Central memory CD8-positive, alpha-beta T cell (primary cell): Measurements from ENCODE around the gene VIL1.

Experiments used
- ATAC-seq: fragments of 150-1000 bp; cut with Tn5 transposase; replicated peaks from 2 replicates; pipeline ENCODE4 v1.10.0; 2022; ENCODE audit warnings: mild to moderate bottlenecking, moderate FRiP score, moderate number of reproducible peaks; ENCODE audit not compliant: poor library complexity, severe bottlenecking; ENCODE audit errors: extremely low read depth
- DNase-seq, 2 donors: peaks; one replicate each; pipeline ENCODE4 v3.0.0; 2021; ENCODE audit warnings: low spot score in 2 of 2
- H3K27ac Mint-ChIP-seq: one replicate; pipeline ENCODE4 v1.8.0; 2022; ENCODE audit warnings: low read depth, mild to moderate bottlenecking, moderate library complexity, mixed read lengths
- H3K27me3 Mint-ChIP-seq: one replicate; pipeline ENCODE4 v1.8.0; 2022; ENCODE audit warnings: mixed read lengths
- H3K36me3 Mint-ChIP-seq: one replicate; pipeline ENCODE4 v1.8.0; 2022; ENCODE audit warnings: mild to moderate bottlenecking, moderate library complexity, mixed read lengths; ENCODE audit not compliant: insufficient read depth
- H3K4me1 Mint-ChIP-seq: one replicate; pipeline ENCODE4 v1.8.0; 2022; ENCODE audit warnings: mixed read lengths
- H3K4me3 Mint-ChIP-seq: one replicate; pipeline ENCODE4 v1.8.0; 2022; ENCODE audit warnings: mild to moderate bottlenecking, moderate library complexity, mixed read lengths
- H3K9me3 Mint-ChIP-seq: one replicate; pipeline ENCODE4 v1.8.0; 2022; ENCODE audit warnings: mixed read lengths

Gene VIL1

DNA sequence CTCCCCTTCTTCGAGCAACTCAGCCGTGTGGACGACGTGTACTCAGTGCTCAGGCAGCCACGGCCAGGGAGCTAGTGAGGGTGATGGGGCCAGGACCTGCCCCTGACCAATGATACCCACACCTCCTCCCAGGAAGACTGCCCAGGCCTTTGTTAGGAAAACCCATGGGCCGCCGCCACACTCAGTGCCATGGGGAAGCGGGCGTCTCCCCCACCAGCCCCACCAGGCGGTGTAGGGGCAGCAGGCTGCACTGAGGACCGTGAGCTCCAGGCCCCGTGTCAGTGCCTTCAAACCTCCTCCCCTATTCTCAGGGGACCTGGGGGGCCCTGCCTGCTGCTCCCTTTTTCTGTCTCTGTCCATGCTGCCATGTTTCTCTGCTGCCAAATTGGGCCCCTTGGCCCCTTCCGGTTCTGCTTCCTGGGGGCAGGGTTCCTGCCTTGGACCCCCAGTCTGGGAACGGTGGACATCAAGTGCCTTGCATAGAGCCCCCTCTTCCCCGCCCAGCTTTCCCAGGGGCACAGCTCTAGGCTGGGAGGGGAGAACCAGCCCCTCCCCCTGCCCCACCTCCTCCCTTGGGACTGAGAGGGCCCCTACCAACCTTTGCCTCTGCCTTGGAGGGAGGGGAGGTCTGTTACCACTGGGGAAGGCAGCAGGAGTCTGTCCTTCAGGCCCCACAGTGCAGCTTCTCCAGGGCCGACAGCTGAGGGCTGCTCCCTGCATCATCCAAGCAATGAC, 14.4 kb upstream of the VIL1 start:
- H3K36me3 Mint-ChIP-seq = peaks cover 43% of the 10 kb centered on the region
- H3K4me3 Mint-ChIP-seq = peak overlapping the region; percentile 81
- ATAC-seq (no peak), DNase-seq (no peak)
- no peaks in the 10 kb centered on the region for H3K9me3 Mint-ChIP-seq
- peak overlapping the region; percentile 82 for H3K27ac Mint-ChIP-seq
- peaks cover 66% of the 10 kb centered on the region for H3K4me1 Mint-ChIP-seq
- no peaks in the 10 kb centered on the region for H3K27me3 Mint-ChIP-seq

DNA sequence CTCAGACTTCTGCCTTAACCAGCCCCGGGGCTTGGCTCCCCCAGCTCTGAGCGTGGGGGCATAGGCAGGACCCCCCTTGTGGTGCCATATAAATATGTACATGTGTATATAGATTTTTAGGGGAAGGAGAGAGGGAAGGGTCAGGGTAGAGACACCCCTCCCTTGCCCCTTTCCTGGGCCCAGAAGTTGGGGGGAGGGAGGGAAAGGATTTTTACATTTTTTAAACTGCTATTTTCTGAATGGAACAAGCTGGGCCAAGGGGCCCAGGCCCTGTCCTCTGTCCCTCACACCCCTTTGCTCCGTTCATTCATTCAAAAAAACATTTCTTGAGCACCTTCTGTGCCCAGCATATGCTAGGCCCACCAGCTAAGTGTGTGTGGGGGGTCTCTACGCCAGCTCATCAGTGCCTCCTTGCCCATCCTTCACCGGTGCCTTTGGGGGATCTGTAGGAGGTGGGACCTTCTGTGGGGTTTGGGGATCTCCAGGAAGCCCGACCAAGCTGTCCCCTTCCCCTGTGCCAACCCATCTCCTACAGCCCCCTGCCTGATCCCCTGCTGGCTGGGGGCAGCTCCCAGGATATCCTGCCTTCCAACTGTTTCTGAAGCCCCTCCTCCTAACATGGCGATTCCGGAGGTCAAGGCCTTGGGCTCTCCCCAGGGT, 13.7 kb upstream of the VIL1 start:
- DNase-seq = no peak
- Mint-ChIP-seq H3K36me3 (peaks cover 39% of the 10 kb centered on the region), H3K4me3 (peak overlapping the region; percentile 81), H3K9me3 (no peaks in the 10 kb centered on the region), H3K4me1 (peaks cover 66% of the 10 kb centered on the region), H3K27ac (peak overlapping the region; percentile 82), H3K27me3 (no peaks in the 10 kb centered on the region)
- no peak for ATAC-seq

DNA sequence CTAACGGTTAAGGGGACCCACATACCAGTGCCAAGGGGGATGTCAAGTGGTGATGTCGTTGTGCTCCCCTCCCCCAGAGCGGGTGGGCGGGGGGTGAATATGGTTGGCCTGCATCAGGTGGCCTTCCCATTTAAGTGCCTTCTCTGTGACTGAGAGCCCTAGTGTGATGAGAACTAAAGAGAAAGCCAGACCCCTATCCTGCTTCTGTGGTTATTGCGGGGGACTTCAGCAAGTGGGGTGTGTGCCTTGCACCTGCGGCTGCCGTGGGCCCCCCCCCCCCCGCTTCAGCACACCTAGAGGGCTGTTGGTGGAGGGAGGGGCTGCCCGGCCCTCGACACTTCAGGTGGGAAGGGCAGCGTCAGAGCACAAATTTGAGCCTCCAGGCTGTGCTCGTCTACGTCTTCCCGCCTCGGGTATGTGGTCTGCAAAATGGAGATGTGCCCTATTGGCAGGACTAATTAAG, 13.1 kb upstream of the VIL1 start:
- H3K27ac Mint-ChIP-seq = peak overlapping the region; percentile 82

DNA sequence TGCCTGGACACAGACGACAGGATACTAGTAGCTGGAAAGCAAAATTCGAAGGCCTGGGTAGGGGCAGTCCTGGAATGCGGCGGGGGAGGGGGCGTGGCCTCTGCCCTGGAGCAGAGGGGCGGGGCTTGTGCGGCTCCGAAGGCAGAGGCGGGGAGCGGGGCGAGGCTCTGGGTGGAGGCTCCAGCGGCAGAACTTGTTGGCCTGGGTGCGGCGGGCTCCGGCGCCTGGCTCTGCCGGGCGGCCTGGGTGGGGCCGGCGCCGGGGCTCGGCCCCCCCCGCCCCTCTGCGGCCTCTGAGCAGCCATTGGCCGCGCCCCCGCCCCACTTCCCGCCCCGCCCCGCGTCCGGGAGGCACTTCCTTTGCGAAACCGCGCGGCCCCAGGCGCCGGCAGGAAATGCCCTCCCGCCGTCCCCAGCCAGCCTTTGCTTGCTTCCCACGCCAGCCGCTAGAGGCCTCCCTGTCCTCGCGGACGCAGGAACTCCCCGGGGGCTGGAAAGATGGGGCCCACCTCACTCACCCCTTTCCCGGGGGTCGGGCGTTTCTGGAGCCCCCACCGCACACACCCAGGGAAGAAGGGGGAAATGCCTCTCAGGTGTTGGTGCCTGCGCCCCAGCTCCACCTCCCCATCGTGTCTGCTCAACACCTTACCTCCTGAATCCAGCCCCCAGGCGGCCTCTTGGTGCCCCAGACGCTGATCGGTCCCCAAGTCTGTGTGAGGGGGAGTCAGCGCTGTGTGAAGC, 12.5 kb upstream of the VIL1 start:
- H3K4me1 Mint-ChIP-seq = peaks cover 64% of the 10 kb centered on the region
- peak overlapping the region; percentile 81 for H3K4me3 Mint-ChIP-seq
- H3K9me3 Mint-ChIP-seq = no peaks in the 10 kb centered on the region
- peak; percentile 75 for ATAC-seq
- peaks cover 38% of the 10 kb centered on the region for H3K36me3 Mint-ChIP-seq
- no peaks in the 10 kb centered on the region for H3K27me3 Mint-ChIP-seq
- peak; percentile 81 to 84 for DNase-seq
- peak overlapping the region; percentile 82 for H3K27ac Mint-ChIP-seq

More for the DNA sequence above, 13.1 kb upstream of the VIL1 start:
- H3K36me3 Mint-ChIP-seq = peaks cover 38% of the 10 kb centered on the region
- H3K4me1 Mint-ChIP-seq = peaks cover 66% of the 10 kb centered on the region
- H3K4me3 Mint-ChIP-seq = peak overlapping the region; percentile 81
- H3K9me3 Mint-ChIP-seq = no peaks in the 10 kb centered on the region
- no peaks in the 10 kb centered on the region for H3K27me3 Mint-ChIP-seq
- ATAC-seq = peak; percentile 8
- no peak for DNase-seq

DNA sequence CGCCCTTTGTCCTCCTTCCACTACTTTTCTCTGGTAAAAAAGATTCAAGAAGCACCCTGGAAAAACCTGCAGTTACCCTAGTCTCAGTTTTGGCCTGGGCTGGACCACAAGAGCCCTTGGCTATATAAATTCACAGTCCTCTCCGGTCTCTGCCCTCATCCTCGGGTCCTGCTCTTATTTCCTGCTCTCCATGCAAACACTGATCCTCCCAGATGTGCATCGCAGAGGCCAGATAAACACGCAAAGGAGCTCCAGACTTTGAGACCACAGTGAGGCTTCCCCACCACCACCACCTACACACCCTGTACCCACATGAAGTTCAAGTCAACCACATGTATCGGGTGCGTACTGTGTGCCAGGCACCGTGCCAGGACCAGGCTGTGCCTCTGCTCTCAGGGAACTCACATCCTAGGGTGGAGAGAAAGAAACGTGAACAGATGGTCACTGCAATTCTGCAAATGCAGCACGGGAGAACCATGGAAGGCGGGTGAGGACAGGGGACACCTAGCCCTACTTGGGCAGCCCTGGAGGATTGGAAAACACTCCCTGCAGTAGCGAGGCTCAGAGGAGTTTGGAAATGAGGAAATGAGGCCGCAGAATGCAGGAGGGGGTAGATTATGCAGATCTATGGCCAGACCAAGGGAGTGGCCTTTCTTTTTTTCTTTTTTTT, 11.8 kb upstream of the VIL1 start:
- peak overlapping the region; percentile 81 for H3K4me3 Mint-ChIP-seq
- ATAC-seq (peak; percentile 48), DNase-seq (peak; percentile 56 to 67)
- no peaks in the 10 kb centered on the region for H3K9me3 Mint-ChIP-seq
- peak overlapping the region; percentile 82 for H3K27ac Mint-ChIP-seq
- H3K36me3 Mint-ChIP-seq = peaks cover 35% of the 10 kb centered on the region
- no peaks in the 10 kb centered on the region for H3K27me3 Mint-ChIP-seq
- H3K4me1 Mint-ChIP-seq = peaks cover 56% of the 10 kb centered on the region

DNA sequence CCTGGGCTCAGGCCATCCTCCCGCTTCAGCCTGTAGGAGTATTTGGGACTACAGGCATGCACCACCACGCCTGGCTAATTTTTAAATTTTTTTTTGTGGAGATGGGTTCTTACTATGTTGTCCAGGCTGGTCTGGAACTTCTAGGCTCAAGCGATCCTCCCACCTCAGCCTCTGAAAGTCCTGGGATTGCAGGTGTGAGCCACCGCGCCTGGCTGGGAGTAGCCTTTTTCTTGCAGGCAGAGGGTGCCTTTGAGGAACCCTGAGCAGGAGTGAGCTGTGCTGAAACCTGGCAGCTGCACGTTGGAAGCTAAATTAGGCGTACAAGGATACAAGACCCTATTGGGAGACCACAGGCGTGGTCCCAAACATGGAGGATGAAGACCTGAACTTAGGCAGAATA, 11.2 kb upstream of the VIL1 start:
- Mint-ChIP-seq H3K27ac (peak overlapping the region; percentile 82), H3K9me3 (no peaks in the 10 kb centered on the region), H3K27me3 (no peaks in the 10 kb centered on the region), H3K4me1 (peaks cover 55% of the 10 kb centered on the region), H3K4me3 (peak overlapping the region; percentile 81), H3K36me3 (peaks cover 30% of the 10 kb centered on the region)
- no peak for DNase-seq
- no peak for ATAC-seq

DNA sequence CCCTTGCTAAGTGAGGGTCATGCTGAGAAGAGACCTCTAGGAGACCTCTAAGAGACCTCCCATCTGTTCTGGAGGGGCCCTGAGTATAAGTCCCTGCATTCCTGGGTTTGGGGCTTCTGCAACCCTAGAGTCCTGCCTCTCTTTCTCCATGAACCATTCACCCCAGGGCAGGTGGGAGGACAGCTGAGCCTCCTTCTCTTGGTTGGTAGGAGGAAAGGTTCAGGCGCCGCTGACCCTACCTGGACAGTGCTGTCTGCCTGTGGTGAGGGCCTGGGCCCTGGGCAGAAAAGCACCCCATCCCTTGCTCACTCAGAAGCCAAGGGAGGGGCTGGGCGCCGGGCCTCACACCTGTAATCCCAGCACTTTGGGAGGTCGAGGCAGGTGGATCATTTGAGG, 604 bp upstream of the VIL1 start:
- Mint-ChIP-seq H3K27ac (no peak overlapping the region), H3K36me3 (peaks cover 2% of the 10 kb centered on the region), H3K4me1 (no peaks in the 10 kb centered on the region), H3K4me3 (no peak overlapping the region), H3K9me3 (no peaks in the 10 kb centered on the region), H3K27me3 (no peaks in the 10 kb centered on the region)
- ATAC-seq (no peak), DNase-seq (no peak)

DNA sequence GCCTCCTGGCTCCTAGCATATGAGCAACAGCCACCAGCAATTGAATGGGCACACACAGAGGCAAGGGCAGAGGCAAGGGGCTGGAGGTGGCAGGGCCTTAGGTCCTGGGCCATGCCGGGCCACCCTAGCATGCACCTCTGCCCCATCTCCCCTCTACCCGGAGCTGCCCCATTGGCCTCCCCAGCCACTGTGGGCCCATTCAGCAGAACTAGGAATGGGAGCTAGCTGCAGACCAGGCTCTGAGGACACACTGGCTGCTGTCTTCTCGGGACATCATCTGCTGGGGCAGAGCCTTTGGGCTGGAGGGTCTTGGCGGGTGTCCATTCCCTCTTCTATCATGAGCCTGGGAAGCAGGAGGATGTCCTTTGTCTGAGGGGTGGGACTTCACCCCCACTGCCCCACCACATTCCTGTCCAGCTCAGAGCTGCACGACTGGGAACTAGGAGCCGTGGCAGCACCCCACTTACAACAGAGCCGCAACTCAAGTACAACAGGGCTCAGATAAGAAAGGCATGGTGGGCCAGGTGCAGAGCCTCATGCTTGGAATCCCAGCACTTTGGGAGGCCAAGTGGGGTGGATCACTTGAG, 800 bp downstream of the VIL1 start:
- H3K27ac Mint-ChIP-seq = no peak overlapping the region
- no peaks in the 10 kb centered on the region for H3K4me1 Mint-ChIP-seq

DNA sequence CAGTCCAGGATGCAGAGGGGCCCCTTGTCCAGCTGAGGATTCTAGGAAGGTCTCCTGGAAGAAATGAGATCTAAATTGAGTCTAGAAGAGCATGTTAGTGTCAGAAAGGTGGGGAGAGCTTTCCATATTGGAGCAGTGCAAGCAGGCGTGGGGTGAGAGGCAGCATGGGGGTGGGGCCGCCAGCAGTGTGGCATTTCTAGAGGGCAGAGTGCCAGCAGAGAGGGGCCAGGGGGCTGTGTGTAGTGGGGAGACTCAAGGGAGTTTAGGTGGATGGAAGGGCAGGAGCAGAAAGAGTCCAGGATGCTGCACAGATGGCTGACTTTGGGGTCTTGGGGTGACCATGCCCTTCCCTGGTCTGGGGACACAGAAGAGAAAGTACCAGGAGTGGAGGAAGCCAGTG, 2.1 kb downstream of the VIL1 start:
- H3K27ac Mint-ChIP-seq = no peak overlapping the region
- no peak for ATAC-seq

More for the DNA sequence above, 800 bp downstream of the VIL1 start:
- H3K27me3 Mint-ChIP-seq = no peaks in the 10 kb centered on the region
- H3K36me3 Mint-ChIP-seq = peaks cover 2% of the 10 kb centered on the region
- ATAC-seq = no peak
- H3K9me3 Mint-ChIP-seq = no peaks in the 10 kb centered on the region
- DNase-seq = no peak
- no peak overlapping the region for H3K4me3 Mint-ChIP-seq

DNA sequence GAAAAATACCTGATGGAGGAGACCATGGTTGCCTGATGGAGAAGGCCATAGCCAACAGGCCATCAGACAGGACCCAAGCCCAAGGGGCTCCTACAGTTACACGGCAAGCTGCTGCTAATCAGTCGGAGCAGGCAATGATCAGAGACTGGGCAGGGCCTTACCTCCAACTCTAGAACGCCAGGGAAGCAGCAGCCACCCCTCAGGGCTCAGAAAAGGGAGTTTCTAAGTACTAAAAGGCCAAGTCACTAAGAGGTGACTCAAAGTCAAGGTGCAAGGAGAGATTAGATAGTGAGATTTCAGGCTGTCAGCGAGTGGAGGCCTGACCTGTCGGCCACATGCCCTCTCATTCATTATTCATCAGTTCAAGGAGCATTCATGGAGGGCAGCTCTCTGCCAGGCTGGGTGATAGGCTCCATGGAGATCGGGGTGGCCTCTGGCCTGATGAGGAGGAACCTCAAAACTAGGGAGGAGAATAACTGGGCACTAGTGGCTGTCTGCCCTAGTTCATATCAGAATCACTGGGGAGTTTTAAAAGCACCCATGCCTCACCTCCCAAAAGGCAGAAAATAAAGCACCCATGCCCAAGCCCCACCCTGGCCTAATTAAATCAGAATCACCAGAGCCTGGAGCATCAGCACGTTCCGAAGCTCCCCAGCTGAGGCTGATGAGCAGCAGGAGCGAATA, 3.6 kb downstream of the VIL1 start:
- ATAC-seq (no peak), DNase-seq (no peak)
- H3K4me1 Mint-ChIP-seq = no peaks in the 10 kb centered on the region
- H3K27me3 Mint-ChIP-seq = no peaks in the 10 kb centered on the region
- H3K9me3 Mint-ChIP-seq = no peaks in the 10 kb centered on the region
- no peaks in the 10 kb centered on the region for H3K36me3 Mint-ChIP-seq
- H3K27ac Mint-ChIP-seq = no peak overlapping the region
- no peak overlapping the region for H3K4me3 Mint-ChIP-seq

More for the DNA sequence above, 2.1 kb downstream of the VIL1 start:
- H3K9me3 Mint-ChIP-seq = no peaks in the 10 kb centered on the region
- H3K27me3 Mint-ChIP-seq = no peaks in the 10 kb centered on the region
- no peaks in the 10 kb centered on the region for H3K4me1 Mint-ChIP-seq
- no peaks in the 10 kb centered on the region for H3K36me3 Mint-ChIP-seq
- H3K4me3 Mint-ChIP-seq = no peak overlapping the region
- DNase-seq = no peak

DNA sequence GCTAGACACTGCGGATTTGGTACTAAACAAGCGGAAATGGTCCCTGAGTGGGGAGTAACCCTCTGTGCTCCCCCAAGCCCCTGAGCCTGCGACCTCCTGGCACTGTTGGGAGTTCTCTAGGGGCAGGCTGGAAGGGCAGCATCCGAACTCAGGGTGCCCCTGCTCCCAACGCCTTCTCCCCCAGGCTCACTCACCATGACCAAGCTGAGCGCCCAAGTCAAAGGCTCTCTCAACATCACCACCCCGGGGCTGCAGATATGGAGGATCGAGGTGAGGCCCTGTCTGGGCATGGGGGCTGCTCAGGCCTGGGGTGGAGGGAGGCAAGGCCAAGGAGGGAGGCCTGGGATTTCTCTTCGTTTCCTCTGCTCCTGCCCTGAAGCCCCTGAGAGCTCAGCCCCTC, 4.7 kb downstream of the VIL1 start:
- DNase-seq (no peak), ATAC-seq (no peak)
- H3K4me1 Mint-ChIP-seq = no peaks in the 10 kb centered on the region
- no peak overlapping the region for H3K4me3 Mint-ChIP-seq
- H3K9me3 Mint-ChIP-seq = no peaks in the 10 kb centered on the region
- H3K36me3 Mint-ChIP-seq = peaks cover 2% of the 10 kb centered on the region
- H3K27ac Mint-ChIP-seq = no peak overlapping the region
- H3K27me3 Mint-ChIP-seq = no peaks in the 10 kb centered on the region
